Measurements from ENCODE around the gene TAGLN3.
"Not testable (repeated sequence)": the region's sequence is repeated elsewhere in the genome, so short reads cannot be mapped to it uniquely, and the experiment has no call there.

The TAGLN3 gene

GRCh38 chr3:112032098-112032731, 33.5 kb downstream of the TAGLN3 start:
- H3K27ac ChIP-seq, result no peak overlapping the region
- H3K4me3 ChIP-seq, result no peak overlapping the region
- no peak for DNase-seq (ENCODE audit: low spot score)
- TF ChIP-seq CTCF (IDR thresholded peaks at IDR 0.05), result no peak

- no peak for TF ChIP-seq CTCF (IDR thresholded peaks at IDR 0.05)
- H3K4me3 ChIP-seq, result no peak within 1 kb of the TSS
- H3K27ac ChIP-seq, result no peak within 1 kb of the TSS
- DNase-seq (ENCODE audit: low spot score), result no peak
Measured at GRCh38 chr3:112034436-112034835, 35.7 kb downstream of the TAGLN3 start, which contains the start of gene TMPRSS7. Gene TMPRSS7 (plus strand): TSS chr3:112034736. CDS start chr3:112034846, 110 bp downstream.

DNA sequence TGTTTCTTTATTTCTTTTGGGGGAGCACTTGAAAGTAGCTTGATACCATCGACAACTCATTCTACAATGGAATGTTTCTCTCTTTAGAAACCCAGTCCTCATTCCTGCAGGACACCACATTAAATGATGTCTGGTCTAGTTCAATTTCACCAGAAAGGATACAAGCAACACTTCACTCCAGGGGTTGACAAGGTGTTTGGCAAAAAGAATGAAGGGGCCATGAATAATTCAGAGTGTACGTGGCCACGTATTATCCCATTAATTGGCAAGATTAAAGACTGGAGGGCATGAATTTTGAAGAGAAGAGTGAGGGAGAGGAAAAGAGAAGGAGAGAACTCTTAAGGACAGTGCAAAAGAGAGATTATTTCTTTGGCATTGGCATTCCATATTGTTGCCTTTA, 36.5 kb downstream of the TAGLN3 start:
- DNase-seq (ENCODE audit: low spot score), result no peak
- Histone ChIP-seq H3K27ac (no peak overlapping the region), H3K4me3 (no peak overlapping the region)
- TF ChIP-seq CTCF (IDR thresholded peaks at IDR 0.05), result no peak

DNA sequence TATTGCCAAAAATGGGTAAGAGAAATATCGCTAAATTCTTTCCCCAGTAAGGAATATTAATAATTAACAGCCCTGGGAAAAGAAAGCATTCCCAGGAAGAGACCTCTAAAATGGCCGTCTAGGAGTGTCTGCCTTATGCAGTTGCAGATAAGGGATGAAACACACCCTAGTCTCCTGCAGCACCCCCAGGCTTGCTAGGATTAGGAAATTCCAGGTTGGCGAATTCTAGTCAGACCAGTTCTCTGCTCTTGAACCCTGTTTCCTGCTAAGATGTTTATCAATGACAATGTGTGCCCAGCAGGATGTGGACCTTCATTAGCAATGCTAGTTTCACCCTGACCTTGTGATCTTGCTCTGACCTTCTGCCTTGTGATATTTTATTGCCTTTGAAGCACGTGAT, 38.5 kb downstream of the TAGLN3 start:
- H3K4me3 ChIP-seq; DNase-seq (ENCODE audit: low spot score); H3K27ac ChIP-seq: not testable (repeated sequence)

GRCh38 chr3:112038863-112039262, 40.1 kb downstream of the TAGLN3 start:
- TF ChIP-seq CTCF (IDR thresholded peaks at IDR 0.05), result no peak
- no peak overlapping the region for H3K4me3 ChIP-seq
- H3K27ac ChIP-seq, result no peak overlapping the region
- no peak for DNase-seq (ENCODE audit: low spot score)

DNA sequence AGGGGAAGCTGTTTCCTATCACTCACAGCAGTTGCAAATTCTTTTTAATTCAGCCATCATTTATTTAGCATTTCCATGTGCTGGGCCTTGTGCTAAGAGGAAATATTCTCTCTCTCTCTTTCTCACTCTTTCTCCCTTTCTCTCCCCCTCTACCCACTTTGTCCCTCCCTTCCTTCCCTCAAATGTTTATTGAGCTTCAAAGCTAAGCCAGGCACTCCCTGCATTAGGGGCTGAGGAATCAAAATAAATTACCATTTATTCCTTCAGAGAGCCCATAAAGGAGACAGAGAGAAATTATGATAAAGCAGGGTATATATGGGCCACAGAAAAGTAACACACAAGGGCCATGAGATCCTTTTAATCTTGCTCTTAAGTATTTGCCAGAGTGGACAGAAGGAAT, 42.6 kb downstream of the TAGLN3 start:
- TF ChIP-seq CTCF (IDR thresholded peaks at IDR 0.05), result no peak
- Histone ChIP-seq H3K27ac (no peak overlapping the region), H3K4me3 (no peak overlapping the region)
- no peak for DNase-seq (ENCODE audit: low spot score)

DNA sequence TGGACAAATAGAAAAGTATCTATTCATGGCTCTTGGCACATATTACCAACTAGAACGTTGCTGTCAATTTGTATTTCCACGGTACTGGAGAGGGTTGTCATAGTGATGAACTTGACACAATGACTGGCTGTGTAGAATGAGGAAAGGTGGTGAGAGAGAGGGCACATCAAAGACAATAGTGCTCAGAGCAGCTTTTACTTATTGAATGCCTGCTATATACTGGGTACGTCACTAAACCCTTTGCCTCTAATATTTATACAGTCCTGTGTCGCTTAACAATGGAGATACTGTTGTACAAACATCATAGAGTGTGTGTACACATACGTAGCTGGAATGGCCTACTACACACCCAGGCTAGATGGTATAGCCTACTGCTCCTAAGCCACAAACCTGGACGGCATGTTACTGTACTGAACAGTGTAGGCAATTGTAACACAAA, 44.1 kb downstream of the TAGLN3 start:
- no peak for TF ChIP-seq CTCF (IDR thresholded peaks at IDR 0.05)
- Histone ChIP-seq H3K4me3 (no peak overlapping the region), H3K27ac (no peak overlapping the region)
- no peak for DNase-seq (ENCODE audit: low spot score)

Data from coronary artery (tissue), 2 donors.